Prostate gland (tissue), 2 donors: ENCODE measurements around the gene PDXK. TPM values are rescaled to one million over a fixed set of nuclear protein-coding genes. Genes with fewer than 3 reads are reported as not detected.
A peak's percentile ranks its signal among the peaks of the same experiment; 100 is the strongest.

Experiments used
- DNase-seq: peaks from one replicate; pipeline ENCODE4 v3.0.0-alpha.2; 2019; ENCODE audit warnings: low spot score
- H3K27ac ChIP-seq, 2 donors: fragments of 200-600 bp; sonication (generic); 2 replicates each; pipeline ENCODE4 v1.5.1; 2017 to 2019
- H3K27me3 ChIP-seq: fragments of 200-600 bp; sonication (generic); replicated peaks from 2 replicates; pipeline ENCODE4 v1.5.1; 2019; ENCODE audit not compliant: insufficient read depth
- H3K36me3 ChIP-seq, 2 donors: fragments of 200-600 bp; sonication (generic); 1 replicate in 1 of 2; 2 replicates in 1 of 2; pipeline versions ENCODE4 v1.5.1 to v1.8.1; 2017 to 2019
- H3K4me1 ChIP-seq: fragments of 200-600 bp; sonication (generic); replicated peaks from 2 replicates; pipeline ENCODE4 v1.5.1; 2019
- H3K4me3 ChIP-seq, 2 donors: fragments of 200-600 bp; sonication (generic); 2 replicates each; pipeline ENCODE4 v1.5.1; 2017 to 2019
- H3K9me3 ChIP-seq: fragments of 200-600 bp; sonication (generic); 2 replicates; pipeline ENCODE4 v1.5.1; 2017
- POLR2A ChIP-seq: fragments of 450-650 bp; IDR thresholded peaks from one replicate; pipeline ENCODE4 v1.6.1; 2016; ENCODE audit warnings: antibody characterized with exemption, mild to moderate bottlenecking
- POLR2AphosphoS5 ChIP-seq: sonication (generic); formaldehyde crosslinking; IDR thresholded peaks from one replicate; pipeline ENCODE4 v1.6.1; 2017; ENCODE audit warnings: antibody characterized with exemption
- WGBS: methylation state at CpG from one replicate; pipeline ENCODE4 v1.1.5; 2018; 5-methylcytosine and 5-hydroxymethylcytosine counted together
- intact Hi-C: fragments of 100-400 bp; cut with DNase I; formaldehyde crosslinking; loops from one replicate; pipeline ENCODE4 v1.14.2; 2022
- total RNA-seq, 2 donors: library from RNA; depleted of rRNA; stranded (reverse); fragments of >200 nt; gene quantifications; one replicate each; pipeline ENCODE4 v1.1.0, GENCODE V29; 2016
- TF ChIP-seq, protein P1 (sequence below), 4 experiments: fragments of 200-600 bp in 2 of 4; fragments of 450-650 bp in 2 of 4; sonication (generic) in 2 of 4; IDR thresholded peaks; 1 replicate in 3 of 4; 2 replicates in 1 of 4; pipeline ENCODE4 v1.5.1; 2016 to 2019; ENCODE audit warnings: antibody characterized with exemption in 4 of 4, mild to moderate bottlenecking in 2 of 4, moderate library complexity in 2 of 4

PDXK gene
- total RNA-seq, 2 donors from 2014 or later = 61.4 to 161 TPM

DNA sequence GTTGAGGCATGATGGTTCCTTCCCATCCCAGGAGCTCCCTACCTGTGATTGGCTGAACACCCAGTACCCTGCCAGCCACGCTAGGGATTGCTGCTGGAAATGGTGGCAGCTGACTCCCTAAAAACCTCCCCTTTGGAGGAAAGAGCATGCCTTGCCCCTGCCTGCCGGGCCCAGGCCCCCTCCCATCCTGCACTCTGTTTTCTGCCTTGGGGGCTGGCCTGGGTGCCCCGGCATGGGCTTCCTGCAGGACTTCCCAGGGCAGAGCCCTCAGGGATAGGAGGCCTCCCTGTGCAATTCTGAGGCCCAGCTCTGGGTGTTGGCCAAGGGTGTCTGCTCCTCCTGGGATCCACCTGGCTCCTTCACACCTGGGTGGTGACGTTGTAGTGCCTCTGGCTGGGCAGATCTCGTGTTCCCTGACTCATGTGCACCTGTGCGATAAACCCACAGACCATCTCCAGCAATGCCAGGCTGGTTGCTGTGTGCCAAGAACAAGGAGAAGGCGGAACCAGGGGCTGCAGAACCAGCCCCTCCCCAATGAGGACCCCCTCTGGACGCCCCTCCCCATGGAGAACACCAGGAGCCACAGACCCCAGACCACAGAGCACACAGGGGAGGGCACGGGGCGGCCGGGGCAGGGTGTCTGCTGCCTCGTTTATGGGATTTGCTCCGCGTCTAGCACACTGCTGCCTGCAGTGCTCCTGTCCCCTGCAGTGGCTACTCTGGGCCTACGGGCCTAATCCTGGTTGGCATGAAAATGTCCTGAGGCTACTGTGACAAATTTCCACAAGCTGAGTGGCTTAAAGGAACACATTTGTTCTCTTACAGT, 43.6 kb downstream of the PDXK start:
- no peaks in the 10 kb centered on the region for H3K36me3 ChIP-seq
- no peaks in the 10 kb centered on the region for H3K27me3 ChIP-seq
- TF ChIP-seq POLR2A (no peak), POLR2AphosphoS5 (no peak)
- TF ChIP-seq, protein P1, sequence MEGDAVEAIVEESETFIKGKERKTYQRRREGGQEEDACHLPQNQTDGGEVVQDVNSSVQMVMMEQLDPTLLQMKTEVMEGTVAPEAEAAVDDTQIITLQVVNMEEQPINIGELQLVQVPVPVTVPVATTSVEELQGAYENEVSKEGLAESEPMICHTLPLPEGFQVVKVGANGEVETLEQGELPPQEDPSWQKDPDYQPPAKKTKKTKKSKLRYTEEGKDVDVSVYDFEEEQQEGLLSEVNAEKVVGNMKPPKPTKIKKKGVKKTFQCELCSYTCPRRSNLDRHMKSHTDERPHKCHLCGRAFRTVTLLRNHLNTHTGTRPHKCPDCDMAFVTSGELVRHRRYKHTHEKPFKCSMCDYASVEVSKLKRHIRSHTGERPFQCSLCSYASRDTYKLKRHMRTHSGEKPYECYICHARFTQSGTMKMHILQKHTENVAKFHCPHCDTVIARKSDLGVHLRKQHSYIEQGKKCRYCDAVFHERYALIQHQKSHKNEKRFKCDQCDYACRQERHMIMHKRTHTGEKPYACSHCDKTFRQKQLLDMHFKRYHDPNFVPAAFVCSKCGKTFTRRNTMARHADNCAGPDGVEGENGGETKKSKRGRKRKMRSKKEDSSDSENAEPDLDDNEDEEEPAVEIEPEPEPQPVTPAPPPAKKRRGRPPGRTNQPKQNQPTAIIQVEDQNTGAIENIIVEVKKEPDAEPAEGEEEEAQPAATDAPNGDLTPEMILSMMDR (IDR thresholded peaks at IDR 0.05) = no peak
- H3K4me1 ChIP-seq = peaks cover 13% of the 10 kb centered on the region
- DNase-seq = no peak
- H3K27ac ChIP-seq = no peak overlapping the region
- 90% methylated on average over 15 of the region's 15 CpGs for WGBS
- no peaks in the 10 kb centered on the region for H3K9me3 ChIP-seq
- H3K4me3 ChIP-seq = no peak overlapping the region
- intact Hi-C loops = no loop called here

DNA sequence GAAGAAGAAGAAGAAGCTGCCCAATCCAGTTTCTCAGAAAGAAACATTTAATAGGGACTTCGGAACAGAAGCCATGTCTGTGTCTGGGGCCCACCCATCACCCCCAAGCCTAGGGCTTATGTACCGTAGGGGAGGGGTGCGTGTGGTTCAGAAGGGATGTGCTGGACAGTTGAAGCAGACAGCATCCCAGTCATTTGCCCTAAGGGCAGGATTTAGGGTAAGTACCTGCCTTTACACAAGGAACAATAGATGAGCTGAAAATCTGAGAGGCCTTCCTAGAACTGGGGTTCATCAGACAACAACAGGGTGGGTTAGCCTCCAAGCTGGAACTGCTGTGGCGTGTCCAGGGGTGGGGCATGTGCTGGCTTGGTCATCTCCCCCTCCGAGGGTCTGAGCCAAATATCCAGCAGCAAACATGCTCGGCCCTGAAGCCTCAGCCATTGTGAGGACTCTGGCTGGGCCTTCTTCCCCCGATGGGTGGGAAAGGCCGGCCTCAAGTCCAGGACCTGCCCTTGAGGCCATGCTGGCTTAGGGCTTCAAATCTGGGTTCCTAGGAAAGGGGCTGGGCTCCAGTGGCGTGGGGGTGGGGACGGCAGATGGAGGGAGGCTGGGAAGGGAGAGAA, 45.1 kb downstream of the PDXK start:
- TF ChIP-seq, protein P1 (IDR thresholded peaks at IDR 0.05) = no peak
- TF ChIP-seq POLR2AphosphoS5 (no peak), POLR2A (no peak)
- no peaks in the 10 kb centered on the region for H3K36me3 ChIP-seq
- 81% methylated on average over 10 of the region's 10 CpGs for WGBS
- H3K27ac ChIP-seq = no peak overlapping the region
- no peak for DNase-seq
- intact Hi-C loops = no loop called here
- H3K4me1 ChIP-seq = peaks cover 4% of the 10 kb centered on the region
- no peaks in the 10 kb centered on the region for H3K9me3 ChIP-seq
- H3K27me3 ChIP-seq = no peaks in the 10 kb centered on the region
- H3K4me3 ChIP-seq = no peak overlapping the region

DNA sequence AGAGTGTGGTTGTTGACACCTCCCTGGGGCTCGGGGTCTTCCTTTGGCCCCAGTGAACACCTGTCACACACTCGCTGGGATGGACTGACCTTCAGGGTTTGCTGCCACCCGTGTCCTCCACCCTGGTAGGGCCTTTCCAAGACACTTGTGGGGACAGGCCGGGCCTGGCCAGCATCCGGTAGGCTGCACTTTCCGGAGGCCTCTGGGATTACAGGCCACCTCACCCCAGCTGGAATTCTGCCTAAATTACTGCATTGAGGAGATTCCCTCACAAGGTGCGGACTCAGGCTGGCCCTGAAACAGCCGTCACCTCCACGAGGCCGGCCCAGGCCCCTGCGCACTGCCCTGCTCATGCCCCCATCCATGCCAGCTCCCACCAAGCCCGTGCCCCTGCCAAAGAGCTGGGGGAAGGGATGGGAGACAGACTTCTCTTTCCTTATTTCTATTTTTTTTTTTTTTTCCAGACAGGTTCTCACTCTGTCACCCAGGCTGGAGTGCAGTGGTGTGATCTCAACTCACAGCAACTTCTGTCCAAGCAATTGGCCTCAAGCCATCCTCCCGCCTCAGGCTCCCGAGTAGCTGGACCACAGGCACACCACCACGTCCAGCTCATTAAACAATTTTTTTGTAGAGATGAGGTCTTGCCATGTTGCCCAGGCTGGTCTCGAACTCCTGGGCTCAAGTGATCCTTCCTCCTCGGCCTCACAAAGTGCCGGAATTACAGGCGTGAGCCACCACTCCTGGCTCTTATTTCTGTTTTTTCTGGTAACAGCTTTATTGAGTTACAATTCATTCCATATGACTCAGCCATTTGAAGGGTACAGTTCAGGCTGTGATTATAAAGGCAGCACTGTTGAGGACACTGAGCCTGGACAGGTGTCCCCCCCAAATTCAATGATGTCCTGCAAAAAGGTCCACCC, 45.9 kb downstream of the PDXK start:
- Histone ChIP-seq H3K27me3 (no peaks in the 10 kb centered on the region), H3K27ac (no peak overlapping the region), H3K4me3 (no peak overlapping the region), H3K9me3 (no peaks in the 10 kb centered on the region), H3K36me3 (no peaks in the 10 kb centered on the region), H3K4me1 (no peaks in the 10 kb centered on the region)
- DNase-seq = no peak
- intact Hi-C loops = no loop called here
- TF ChIP-seq, protein P1 (IDR thresholded peaks at IDR 0.05) = no peak
- TF ChIP-seq POLR2A = no peak
- no peak for TF ChIP-seq POLR2AphosphoS5
- 77% methylated on average over 19 of the region's 19 CpGs for WGBS

DNA sequence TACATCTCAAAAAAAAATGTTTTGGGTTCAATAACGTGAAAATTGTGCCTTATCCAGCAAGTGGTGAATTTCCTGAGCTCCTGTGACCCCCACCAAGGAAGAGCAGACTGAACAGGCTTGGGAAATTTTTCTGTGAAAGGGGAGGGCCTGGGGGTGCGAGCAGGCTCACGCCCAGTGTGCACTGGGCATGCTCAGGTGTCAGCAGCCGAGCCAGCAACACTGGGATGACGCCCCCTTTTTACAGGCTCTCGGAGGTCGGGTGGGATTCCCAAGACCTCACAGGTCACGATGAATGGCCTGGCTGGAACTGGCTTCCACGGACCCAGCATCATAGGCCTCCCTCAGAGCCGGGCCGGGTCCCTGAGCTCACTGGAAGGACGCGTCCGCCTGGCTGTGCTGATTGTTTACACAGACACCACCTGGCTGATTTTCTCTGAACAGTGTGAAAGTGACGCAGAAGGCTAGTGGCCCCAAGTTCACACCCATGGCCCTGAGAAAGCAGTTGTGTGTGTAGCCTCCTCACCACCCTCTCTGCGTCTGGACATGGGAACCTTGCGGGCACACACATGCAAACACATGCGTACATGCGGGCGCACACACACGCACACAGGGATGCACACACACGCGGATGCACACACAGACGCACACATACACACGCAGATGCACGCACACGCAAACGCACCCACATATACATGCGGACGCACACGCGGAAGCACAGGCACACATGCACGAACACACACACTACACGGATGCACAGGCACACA, 48.0 kb downstream of the PDXK start:
- DNase-seq = no peak
- H3K27ac ChIP-seq = no peak overlapping the region
- H3K4me1 ChIP-seq = no peaks in the 10 kb centered on the region
- no peaks in the 10 kb centered on the region for H3K9me3 ChIP-seq
- no peaks in the 10 kb centered on the region for H3K36me3 ChIP-seq
- no peak for TF ChIP-seq POLR2A
- TF ChIP-seq, protein P1 (IDR thresholded peaks at IDR 0.05) = peak in 1 of 4 experiments; percentile 11
- intact Hi-C loops = no loop called here
- 58% methylated on average over 34 of the region's 34 CpGs for WGBS
- H3K27me3 ChIP-seq = no peaks in the 10 kb centered on the region
- H3K4me3 ChIP-seq = no peak overlapping the region
